ENCODE results near the gene SMYD5.

Gene SMYD5

GRCh38 chr2:73233154-73233931 lies 19.3 kb downstream of the SMYD5 start, which contains the start of gene PRADC1 (continued):
- TF ChIP-seq AEBP2 (tag by site-specific recombination; IDR thresholded peaks at IDR 0.05; ENCODE audit: borderline replicate concordance) (no peak), ZNF24 (tag by site-specific recombination; IDR thresholded peaks at IDR 0.05) (no peak), ZNF274 (IDR thresholded peaks at IDR 0.05; ENCODE audit: low read length) (no peak), ZNF274 (tag by site-specific recombination; IDR thresholded peaks at IDR 0.05; ENCODE audit: borderline replicate concordance) (no peak), ZNF560 (tag by site-specific recombination; IDR thresholded peaks at IDR 0.05; ENCODE audit: borderline replicate concordance) (no peak), BCL11A (tag by site-specific recombination; IDR thresholded peaks at IDR 0.05; ENCODE audit: low read depth) (peak; percentile 96), ZBTB10 (tag by site-specific recombination; IDR thresholded peaks at IDR 0.05) (0 out of 2 replicates have a peak, but pooled peaks have one; percentile 6), KLF9 (tag by site-specific recombination; IDR thresholded peaks at IDR 0.05; ENCODE audit: low read depth) (peak; percentile 94), ZNF155 (tag by site-specific recombination; IDR thresholded peaks at IDR 0.05) (no peak), KLF16 (tag by site-specific recombination; IDR thresholded peaks at IDR 0.05) (peak; percentile 99), ZSCAN5A (tag by site-specific recombination; IDR thresholded peaks at IDR 0.05) (peak; percentile 86; the same call in 1 of the 2 replicates), ZNF423 (tag by site-specific recombination; IDR thresholded peaks at IDR 0.05) (peak; percentile 59; the same call in 1 of the 2 replicates), MYNN (tag by site-specific recombination; IDR thresholded peaks at IDR 0.05; ENCODE audit: borderline replicate concordance) (no peak), ZNF248 (tag by site-specific recombination; IDR thresholded peaks at IDR 0.05) (no peak), ZNF548 (tag by site-specific recombination; IDR thresholded peaks at IDR 0.05) (no peak), TRIM28 (IDR thresholded peaks at IDR 0.05; ENCODE audit: borderline replicate concordance, low read length) (no peak), FEZF1 (tag by site-specific recombination; IDR thresholded peaks at IDR 0.05) (peak; percentile 39; the same call in 1 of the 2 replicates), ZNF549 (tag by site-specific recombination; IDR thresholded peaks at IDR 0.05) (no peak), REST (tag by site-specific recombination; IDR thresholded peaks at IDR 0.05) (no peak), BCL11B (tag by site-specific recombination; IDR thresholded peaks at IDR 0.05; ENCODE audit: low read depth) (peak; percentile 97), YY2 (tag by site-specific recombination; IDR thresholded peaks at IDR 0.05) (0 out of 2 replicates have a peak, but pooled peaks have one; percentile 13), ZNF175 (tag by site-specific recombination; IDR thresholded peaks at IDR 0.05) (no peak), ZNF785 (tag by site-specific recombination; IDR thresholded peaks at IDR 0.05) (peak; percentile 44; the same call in 1 of the 2 replicates), ZNF701 (tag by site-specific recombination; IDR thresholded peaks at IDR 0.05) (no peak), ZXDB (tag by site-specific recombination; IDR thresholded peaks at IDR 0.05) (peak; percentile 64), ZNF830 (tag by site-specific recombination; IDR thresholded peaks at IDR 0.05; ENCODE audit: low read depth) (no peak), ZNF561 (tag by site-specific recombination; IDR thresholded peaks at IDR 0.05; ENCODE audit: borderline replicate concordance) (0 out of 2 replicates have a peak, but pooled peaks have one; percentile 11), ZNF174 (tag by site-specific recombination; IDR thresholded peaks at IDR 0.05) (no peak), ZNF2 (tag by site-specific recombination; IDR thresholded peaks at IDR 0.05) (peak; percentile 47; the same call in 1 of the 2 replicates), ZNF513 (tag by site-specific recombination; IDR thresholded peaks at IDR 0.05) (no peak)
